ENCODE results near the gene LRCH1. TPM values are rescaled to one million over a fixed set of nuclear protein-coding genes. Genes with fewer than 3 reads are reported as not detected.

The LRCH1 gene
- total and polyA plus RNA-seq, 2 of the 13 experiments (the other 11 are each of a cell fraction or from before 2014, with no cell fraction given), result 4.1 to 12.6 TPM

DNA sequence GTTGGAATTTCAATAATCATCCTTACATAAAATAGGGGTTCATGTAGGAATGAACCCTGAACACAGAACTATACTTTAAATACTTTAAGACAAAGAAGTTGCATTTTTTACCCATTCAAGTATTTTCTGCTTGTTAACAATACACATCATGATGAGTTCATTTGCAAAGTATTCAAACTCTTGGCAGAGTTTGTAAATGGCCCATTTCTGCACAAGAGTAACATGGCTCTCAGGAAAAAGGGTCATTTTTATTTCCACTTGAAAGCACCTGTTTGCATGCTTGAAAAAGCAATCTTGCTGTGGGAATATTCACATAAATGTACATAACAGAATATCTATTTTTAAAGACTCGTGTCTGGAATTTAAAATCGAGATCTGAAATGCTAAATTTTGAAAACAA lies 225.9 kb downstream of the LRCH1 start:
- FAIRE-seq (no peak), ATAC-seq (no peak), DNase-seq (ENCODE audit: low spot score) (no peak)
- H3K9ac ChIP-seq (ENCODE audit: insufficient read depth, low read depth, low read length), result no peak overlapping the region
- intact Hi-C loops (cut with micrococcal nuclease; ENCODE audit: unreplicated experiment), result no loop called here
- no peak overlapping the region for H3K4me3 ChIP-seq (replicated peaks in 1 of 3; ENCODE audit: insufficient read depth in 1 of 3, low read depth in 2 of 3, low read length in 3 of 3)
- no peaks in the 10 kb centered on the region for H3K79me2 ChIP-seq (ENCODE audit: insufficient read depth, low read length)
- H3K4me2 ChIP-seq (ENCODE audit: low read depth, low read length), result no peak overlapping the region
- H4K20me1 ChIP-seq (ENCODE audit: insufficient read depth, low read length), result no peaks in the 10 kb centered on the region; the same call in 1 of the 2 replicates
- peaks cover 5 to 69% of the 10 kb centered on the region in 2 experiments for H3K36me3 ChIP-seq (replicated peaks in 1 of 2; ENCODE audit: control insufficient read depth in 1 of 2, insufficient read depth in 2 of 2, low read length in 2 of 2)
- WGBS (ENCODE audit: low lambda C conversion rate), result 95% methylated on average over 2 of the region's 2 CpGs
- ChIA-PET CTCF (ENCODE audit: low intra/inter-chr PET ratio, low total read pairs) (no interaction called here), POLR2A (no interaction called here)
- H3K4me1 ChIP-seq (ENCODE audit: insufficient read depth, low read length), result no peaks in the 10 kb centered on the region
- no peaks in the 10 kb centered on the region for H3K9me3 ChIP-seq (ENCODE audit: low read length)
- H2AFZ ChIP-seq (ENCODE audit: low read length), result no peak overlapping the region
- TF ChIP-seq, protein P1, sequence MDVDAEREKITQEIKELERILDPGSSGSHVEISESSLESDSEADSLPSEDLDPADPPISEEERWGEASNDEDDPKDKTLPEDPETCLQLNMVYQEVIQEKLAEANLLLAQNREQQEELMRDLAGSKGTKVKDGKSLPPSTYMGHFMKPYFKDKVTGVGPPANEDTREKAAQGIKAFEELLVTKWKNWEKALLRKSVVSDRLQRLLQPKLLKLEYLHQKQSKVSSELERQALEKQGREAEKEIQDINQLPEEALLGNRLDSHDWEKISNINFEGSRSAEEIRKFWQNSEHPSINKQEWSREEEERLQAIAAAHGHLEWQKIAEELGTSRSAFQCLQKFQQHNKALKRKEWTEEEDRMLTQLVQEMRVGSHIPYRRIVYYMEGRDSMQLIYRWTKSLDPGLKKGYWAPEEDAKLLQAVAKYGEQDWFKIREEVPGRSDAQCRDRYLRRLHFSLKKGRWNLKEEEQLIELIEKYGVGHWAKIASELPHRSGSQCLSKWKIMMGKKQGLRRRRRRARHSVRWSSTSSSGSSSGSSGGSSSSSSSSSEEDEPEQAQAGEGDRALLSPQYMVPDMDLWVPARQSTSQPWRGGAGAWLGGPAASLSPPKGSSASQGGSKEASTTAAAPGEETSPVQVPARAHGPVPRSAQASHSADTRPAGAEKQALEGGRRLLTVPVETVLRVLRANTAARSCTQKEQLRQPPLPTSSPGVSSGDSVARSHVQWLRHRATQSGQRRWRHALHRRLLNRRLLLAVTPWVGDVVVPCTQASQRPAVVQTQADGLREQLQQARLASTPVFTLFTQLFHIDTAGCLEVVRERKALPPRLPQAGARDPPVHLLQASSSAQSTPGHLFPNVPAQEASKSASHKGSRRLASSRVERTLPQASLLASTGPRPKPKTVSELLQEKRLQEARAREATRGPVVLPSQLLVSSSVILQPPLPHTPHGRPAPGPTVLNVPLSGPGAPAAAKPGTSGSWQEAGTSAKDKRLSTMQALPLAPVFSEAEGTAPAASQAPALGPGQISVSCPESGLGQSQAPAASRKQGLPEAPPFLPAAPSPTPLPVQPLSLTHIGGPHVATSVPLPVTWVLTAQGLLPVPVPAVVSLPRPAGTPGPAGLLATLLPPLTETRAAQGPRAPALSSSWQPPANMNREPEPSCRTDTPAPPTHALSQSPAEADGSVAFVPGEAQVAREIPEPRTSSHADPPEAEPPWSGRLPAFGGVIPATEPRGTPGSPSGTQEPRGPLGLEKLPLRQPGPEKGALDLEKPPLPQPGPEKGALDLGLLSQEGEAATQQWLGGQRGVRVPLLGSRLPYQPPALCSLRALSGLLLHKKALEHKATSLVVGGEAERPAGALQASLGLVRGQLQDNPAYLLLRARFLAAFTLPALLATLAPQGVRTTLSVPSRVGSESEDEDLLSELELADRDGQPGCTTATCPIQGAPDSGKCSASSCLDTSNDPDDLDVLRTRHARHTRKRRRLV (CRISPR knock-in tag; IDR thresholded peaks at IDR 0.05), result no peak
- TF ChIP-seq KLF11 (CRISPR knock-in tag; IDR thresholded peaks at IDR 0.05) (no peak), KLF6 (CRISPR knock-in tag; IDR thresholded peaks at IDR 0.05) (no peak), ZBTB42 (CRISPR knock-in tag; IDR thresholded peaks at IDR 0.05) (no peak), BCL6 (CRISPR knock-in tag; IDR thresholded peaks at IDR 0.05) (no peak), CC2D1A (CRISPR knock-in tag; IDR thresholded peaks at IDR 0.05) (no peak), TCF7 (IDR thresholded peaks at IDR 0.05; ENCODE audit: low read depth) (no peak), ZNF746 (CRISPR knock-in tag; IDR thresholded peaks at IDR 0.05) (no peak), ZNF569 (CRISPR knock-in tag; IDR thresholded peaks at IDR 0.05; ENCODE audit: borderline replicate concordance) (no peak), ZNF20 (CRISPR knock-in tag; IDR thresholded peaks at IDR 0.05) (no peak), ZNF383 (CRISPR knock-in tag; IDR thresholded peaks at IDR 0.05; ENCODE audit: borderline replicate concordance) (no peak), SIN3B (IDR thresholded peaks at IDR 0.05; ENCODE audit: low read length) (no peak)
- TF ChIP-seq, protein P2, sequence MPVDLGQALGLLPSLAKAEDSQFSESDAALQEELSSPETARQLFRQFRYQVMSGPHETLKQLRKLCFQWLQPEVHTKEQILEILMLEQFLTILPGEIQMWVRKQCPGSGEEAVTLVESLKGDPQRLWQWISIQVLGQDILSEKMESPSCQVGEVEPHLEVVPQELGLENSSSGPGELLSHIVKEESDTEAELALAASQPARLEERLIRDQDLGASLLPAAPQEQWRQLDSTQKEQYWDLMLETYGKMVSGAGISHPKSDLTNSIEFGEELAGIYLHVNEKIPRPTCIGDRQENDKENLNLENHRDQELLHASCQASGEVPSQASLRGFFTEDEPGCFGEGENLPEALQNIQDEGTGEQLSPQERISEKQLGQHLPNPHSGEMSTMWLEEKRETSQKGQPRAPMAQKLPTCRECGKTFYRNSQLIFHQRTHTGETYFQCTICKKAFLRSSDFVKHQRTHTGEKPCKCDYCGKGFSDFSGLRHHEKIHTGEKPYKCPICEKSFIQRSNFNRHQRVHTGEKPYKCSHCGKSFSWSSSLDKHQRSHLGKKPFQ (CRISPR knock-in tag; IDR thresholded peaks at IDR 0.05; ENCODE audit: insufficient replicate concordance), result no peak
- no peaks in the 10 kb centered on the region; a peak in 1 of 5 replicates for H3K27me3 ChIP-seq (ENCODE audit: control insufficient read depth in 1 of 2, insufficient read depth in 2 of 2, low read length in 2 of 2)
- in situ Hi-C loops (cut with HindIII; ENCODE audit: extremely low pct_ligation_motif_present, low pct_unique_long_range_greater_than_20kb), result no loop called here
- no TSS peak for BruUV-seq (replicated peaks)
- H3K27ac ChIP-seq (ENCODE audit: extremely low read length, insufficient read depth, low read length), result no peak overlapping the region

Measured in HepG2 (cell line).